ENCODE data around the gene LPO. TPM values are rescaled to one million over a fixed set of nuclear protein-coding genes. Genes with fewer than 3 reads are reported as not detected.
A peak's percentile ranks its signal among the peaks of the same experiment; 100 is the strongest.

LPO gene
- total and polyA plus RNA-seq, 7 donors: 0.01 TPM; not detected in 6

DNA sequence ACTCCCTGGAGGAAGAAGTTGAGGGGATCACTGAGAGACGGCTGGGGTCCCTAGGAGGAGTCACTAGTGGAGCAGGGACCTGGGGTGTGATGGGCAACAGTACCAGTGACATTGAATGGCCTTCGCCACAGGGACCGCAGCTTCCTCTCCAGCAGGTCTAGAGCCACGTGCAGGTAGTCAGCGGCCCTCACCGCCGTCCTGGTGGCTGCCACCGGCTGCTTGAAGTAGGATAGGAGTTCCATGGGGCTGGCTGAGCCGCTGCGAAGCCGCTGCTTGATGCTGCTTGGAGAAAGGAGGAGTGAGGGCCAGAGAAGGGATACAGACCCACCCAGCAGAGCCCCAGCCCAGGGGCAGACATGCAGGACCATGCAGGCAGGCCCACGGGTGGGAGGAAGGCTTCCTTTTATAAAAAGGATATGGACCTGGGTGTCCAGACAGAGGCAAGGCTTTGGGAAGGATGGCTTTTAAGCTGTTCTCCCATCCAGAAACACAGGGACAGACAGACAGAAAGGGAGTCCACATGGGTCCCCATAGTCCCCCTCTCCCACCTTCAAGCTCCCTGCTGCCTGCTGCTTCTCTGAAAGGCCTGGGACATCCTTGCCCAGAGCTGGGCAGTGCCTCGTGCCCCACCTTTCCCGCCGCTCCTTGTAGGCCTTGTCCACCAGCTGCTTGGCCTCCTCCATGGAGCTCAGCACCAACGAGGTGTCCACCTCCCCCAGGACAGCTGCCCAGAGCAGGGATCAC lies 41.5 kb downstream of the LPO start:
- Histone ChIP-seq H3K4me3 (peak overlapping the region; percentile 60), H3K27ac (no peak overlapping the region), H3K27me3 (ENCODE audit: insufficient read depth in 3 of 3, low read length in 2 of 3) (peaks cover 0 to 16% (median 3%) of the 10 kb centered on the region in 3 donors), H3K4me1 (no peaks in the 10 kb centered on the region), H3K36me3 (ENCODE audit: insufficient read depth in 1 of 2, low read depth in 1 of 2) (no peaks in the 10 kb centered on the region), H3K9me3 (no peaks in the 10 kb centered on the region)
- ATAC-seq: no peak
- no peak for DNase-seq
- TF ChIP-seq, protein P1, sequence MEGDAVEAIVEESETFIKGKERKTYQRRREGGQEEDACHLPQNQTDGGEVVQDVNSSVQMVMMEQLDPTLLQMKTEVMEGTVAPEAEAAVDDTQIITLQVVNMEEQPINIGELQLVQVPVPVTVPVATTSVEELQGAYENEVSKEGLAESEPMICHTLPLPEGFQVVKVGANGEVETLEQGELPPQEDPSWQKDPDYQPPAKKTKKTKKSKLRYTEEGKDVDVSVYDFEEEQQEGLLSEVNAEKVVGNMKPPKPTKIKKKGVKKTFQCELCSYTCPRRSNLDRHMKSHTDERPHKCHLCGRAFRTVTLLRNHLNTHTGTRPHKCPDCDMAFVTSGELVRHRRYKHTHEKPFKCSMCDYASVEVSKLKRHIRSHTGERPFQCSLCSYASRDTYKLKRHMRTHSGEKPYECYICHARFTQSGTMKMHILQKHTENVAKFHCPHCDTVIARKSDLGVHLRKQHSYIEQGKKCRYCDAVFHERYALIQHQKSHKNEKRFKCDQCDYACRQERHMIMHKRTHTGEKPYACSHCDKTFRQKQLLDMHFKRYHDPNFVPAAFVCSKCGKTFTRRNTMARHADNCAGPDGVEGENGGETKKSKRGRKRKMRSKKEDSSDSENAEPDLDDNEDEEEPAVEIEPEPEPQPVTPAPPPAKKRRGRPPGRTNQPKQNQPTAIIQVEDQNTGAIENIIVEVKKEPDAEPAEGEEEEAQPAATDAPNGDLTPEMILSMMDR (IDR thresholded peaks at IDR 0.05): no peak
- WGBS, 3 donors: 82 to 85% (median 83%) methylated on average over 14 to 16 of the region's 16 CpGs
- intact Hi-C loops (cut with DNase I): no loop called here

DNA sequence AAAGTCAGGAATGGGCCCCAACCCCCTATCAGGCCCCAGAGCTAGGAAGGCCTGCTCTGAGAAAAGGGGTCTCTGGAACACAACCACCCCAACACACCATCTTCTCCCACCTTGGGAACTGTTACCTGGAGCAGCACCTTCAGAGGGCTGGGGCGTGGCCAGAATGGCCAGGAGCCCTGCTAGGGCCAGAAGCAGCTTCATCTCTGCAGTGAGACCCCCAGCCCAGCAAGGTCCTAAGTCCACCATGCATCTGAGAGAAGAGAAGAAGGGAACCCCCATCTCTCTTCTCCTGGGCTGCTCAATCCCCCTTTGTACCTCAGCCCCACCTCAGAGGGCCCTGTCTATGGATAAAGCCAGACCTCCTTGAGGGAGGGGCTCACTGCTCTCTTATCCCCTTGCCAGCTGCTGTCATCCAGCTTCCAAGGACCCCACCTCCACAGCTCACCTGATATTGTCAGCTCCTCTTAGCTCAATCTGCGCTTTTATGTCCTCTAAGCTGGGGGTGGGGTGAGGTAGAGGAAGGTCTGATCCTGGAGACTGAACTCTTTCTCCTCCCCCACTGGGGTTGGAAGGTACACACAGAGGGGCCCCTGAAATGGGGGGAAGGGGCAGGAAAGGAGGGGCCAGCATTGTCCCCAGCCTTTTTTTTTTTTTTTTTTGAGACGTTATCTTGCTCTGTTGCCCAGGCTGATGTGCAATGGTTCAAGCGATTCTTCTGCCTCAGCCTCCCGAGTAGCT lies 42.3 kb downstream of the LPO start, which contains the start of gene MPO:
Gene MPO (minus strand): TSS at position 456 of the 738 bp plus-strand sequence. CDS start 177 bp downstream, at position 279.
- H3K27me3 ChIP-seq (ENCODE audit: insufficient read depth in 3 of 3, low read length in 2 of 3): peaks cover 0 to 16% (median 3%) of the 10 kb centered on the region in 3 donors
- intact Hi-C loops (cut with DNase I): no loop called here
- no peak within 1 kb of the TSS for H3K4me3 ChIP-seq
- ATAC-seq: no peak
- H3K4me1 ChIP-seq: no peaks in the 10 kb centered on the region
- TF ChIP-seq, protein P1 (IDR thresholded peaks at IDR 0.05): no peak
- 88 to 95% (median 92%) methylated on average over 4 to 5 of the region's 5 CpGs for WGBS, 3 donors
- no peaks in the 10 kb centered on the region for H3K9me3 ChIP-seq
- DNase-seq: no peak
- H3K36me3 ChIP-seq (ENCODE audit: insufficient read depth in 1 of 2, low read depth in 1 of 2): no peaks in the 10 kb centered on the region
- no peak within 1 kb of the TSS for H3K27ac ChIP-seq

DNA sequence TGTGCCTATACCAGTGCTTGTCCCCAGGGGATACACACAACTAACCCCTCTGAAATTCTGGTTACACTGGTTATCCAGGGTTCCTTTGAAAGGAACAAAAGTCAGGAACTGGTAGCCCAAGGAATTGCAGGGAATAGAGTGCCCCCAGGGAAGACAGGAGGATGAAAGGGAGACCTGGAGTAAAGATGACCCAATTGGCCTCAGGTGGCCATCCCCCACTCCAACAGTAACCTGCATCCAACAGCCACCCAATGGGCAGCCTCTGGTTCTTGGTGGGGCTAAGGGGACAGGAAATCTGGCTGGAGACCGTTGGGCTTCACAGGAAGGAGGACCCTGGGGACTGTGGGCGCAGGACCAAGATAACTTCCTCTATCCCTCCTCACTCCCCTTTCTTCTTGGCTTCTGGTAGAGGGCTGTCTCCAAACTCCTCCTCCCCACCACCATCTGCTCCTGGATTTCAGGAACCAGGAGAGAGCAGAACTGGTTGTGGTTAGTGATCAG lies 43.2 kb downstream of the LPO start:
- ATAC-seq: no peak
- Histone ChIP-seq H3K27me3 (ENCODE audit: insufficient read depth in 3 of 3, low read length in 2 of 3) (peaks cover 0 to 16% (median 3%) of the 10 kb centered on the region in 3 donors), H3K27ac (no peak overlapping the region), H3K36me3 (ENCODE audit: insufficient read depth in 1 of 2, low read depth in 1 of 2) (no peaks in the 10 kb centered on the region), H3K4me3 (no peak overlapping the region), H3K9me3 (no peaks in the 10 kb centered on the region), H3K4me1 (no peaks in the 10 kb centered on the region)
- TF ChIP-seq, protein P1 (IDR thresholded peaks at IDR 0.05): no peak
- intact Hi-C loops (cut with DNase I): no loop called here
- no peak for DNase-seq
- WGBS, 3 donors: 30 to 42% (median 38%) methylated on average over 2 of the region's 2 CpGs

DNA sequence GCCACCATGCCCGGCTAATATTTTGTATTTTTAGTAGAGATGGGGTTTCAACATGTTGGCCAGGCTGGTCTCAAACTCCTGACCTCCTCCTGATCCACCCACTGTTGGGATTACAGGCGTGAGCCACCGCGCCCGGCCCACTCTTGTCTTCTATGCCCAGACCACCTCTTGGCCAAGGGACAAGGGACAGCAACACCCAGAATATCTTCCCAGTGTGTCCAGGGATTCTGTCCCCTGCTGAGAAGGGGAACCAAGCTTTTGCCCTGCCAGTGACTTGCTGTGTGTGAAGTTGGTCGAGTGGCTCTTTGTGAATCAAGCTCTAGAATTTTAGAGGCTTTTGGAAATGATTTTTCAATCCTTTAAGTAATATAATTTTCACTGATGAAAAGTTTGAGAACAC lies 44.1 kb downstream of the LPO start:
- 84 to 89% (median 85%) methylated on average over 6 of the region's 6 CpGs for WGBS, 3 donors
- Histone ChIP-seq H3K27ac (no peak overlapping the region), H3K9me3 (no peaks in the 10 kb centered on the region), H3K27me3 (ENCODE audit: insufficient read depth in 3 of 3, low read length in 2 of 3) (peaks cover 0 to 16% (median 3%) of the 10 kb centered on the region in 3 donors), H3K36me3 (ENCODE audit: insufficient read depth in 1 of 2, low read depth in 1 of 2) (no peaks in the 10 kb centered on the region), H3K4me1 (no peaks in the 10 kb centered on the region), H3K4me3 (no peak overlapping the region)
- TF ChIP-seq, protein P1 (IDR thresholded peaks at IDR 0.05): no peak
- intact Hi-C loops (cut with DNase I): no loop called here
- no peak for DNase-seq
- no peak for ATAC-seq

Data from psoas muscle (tissue), 8 donors.